ENCODE measurements around the gene CANX. TPM values are rescaled to one million over a fixed set of nuclear protein-coding genes. Genes with fewer than 3 reads are reported as not detected.
A peak's percentile ranks its signal among the peaks of the same experiment; 100 is the strongest.

The CANX gene
- total and polyA plus RNA-seq, 9 of the 15 experiments (the other 6 are each of a cell fraction or from before 2014, with no cell fraction given), result 155 to 893 (median 589) TPM

- TF ChIP-seq SMAD1 (IDR thresholded peaks at IDR 0.05; ENCODE audit: low read depth, low read length, partially characterized antibody) (peak; percentile 74), MBD1 (CRISPR knock-in tag; IDR thresholded peaks at IDR 0.05) (peak; percentile 99), ZBTB7A (IDR thresholded peaks at IDR 0.05; ENCODE audit: borderline replicate concordance, control insufficient read depth, low read depth, low read length) (no peak), ZBTB33 (CRISPR knock-in tag; IDR thresholded peaks at IDR 0.05) (peak; percentile 100), PHF8 (IDR thresholded peaks at IDR 0.05; ENCODE audit: borderline replicate concordance, low read length) (peak; percentile 94), ZNF316 (IDR thresholded peaks at IDR 0.05) (0 out of 2 replicates have a peak, but pooled peaks have one; percentile 1), REST (IDR thresholded peaks at IDR 0.05; ENCODE audit: borderline replicate concordance) (no peak), REST (CRISPR knock-in tag; IDR thresholded peaks at IDR 0.05; ENCODE audit: low read depth) (peak; percentile 55; the same call in 1 of the 2 replicates), THAP7 (CRISPR knock-in tag; IDR thresholded peaks at IDR 0.05) (no peak), ZNF445 (CRISPR knock-in tag; IDR thresholded peaks at IDR 0.05; ENCODE audit: low read depth) (no peak), NFE2L1 (tag; IDR thresholded peaks at IDR 0.05; ENCODE audit: borderline replicate concordance, low read depth) (no peak), HBP1 (CRISPR knock-in tag; IDR thresholded peaks at IDR 0.05) (peak; percentile 93)
These were observed 20.3 kb upstream of the CANX start (continued) for GRCh38 chr5:179678223-179679013.
